Measurements from ENCODE around the gene KCNJ6.

DNA sequence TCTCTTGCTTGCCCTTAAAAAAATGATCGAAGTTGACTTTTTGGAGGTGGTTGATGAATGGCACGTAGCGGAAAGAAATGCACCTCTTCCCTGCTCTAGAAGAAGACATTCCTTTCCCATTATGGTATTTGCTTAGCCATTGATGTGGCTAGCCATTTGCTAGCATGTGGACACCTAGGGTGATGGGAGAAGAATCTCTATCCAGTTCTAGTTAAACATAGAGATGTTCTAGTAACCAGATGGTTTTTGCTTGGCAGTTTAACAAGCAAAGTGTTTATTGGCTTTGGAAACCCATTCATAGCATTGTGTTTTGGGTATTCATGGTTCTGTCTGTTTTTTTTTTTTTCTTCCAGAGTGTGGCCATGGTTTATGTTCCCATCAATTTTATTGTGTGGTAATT is 78.9 kb downstream of the KCNJ6 start:
- TF ChIP-seq POLR2A (IDR thresholded peaks at IDR 0.05; ENCODE audit: control extremely low read depth in 1 of 2, low read depth in 2 of 2, low read length in 2 of 2) (no peak), SIRT6 (IDR thresholded peaks at IDR 0.05; ENCODE audit: low read length) (no peak), CEBPB (IDR thresholded peaks at IDR 0.05; ENCODE audit: low read depth, low read length) (no peak), MAFK (IDR thresholded peaks at IDR 0.05; ENCODE audit: low read depth, low read length) (no peak)
- TF ChIP-seq, protein P1, sequence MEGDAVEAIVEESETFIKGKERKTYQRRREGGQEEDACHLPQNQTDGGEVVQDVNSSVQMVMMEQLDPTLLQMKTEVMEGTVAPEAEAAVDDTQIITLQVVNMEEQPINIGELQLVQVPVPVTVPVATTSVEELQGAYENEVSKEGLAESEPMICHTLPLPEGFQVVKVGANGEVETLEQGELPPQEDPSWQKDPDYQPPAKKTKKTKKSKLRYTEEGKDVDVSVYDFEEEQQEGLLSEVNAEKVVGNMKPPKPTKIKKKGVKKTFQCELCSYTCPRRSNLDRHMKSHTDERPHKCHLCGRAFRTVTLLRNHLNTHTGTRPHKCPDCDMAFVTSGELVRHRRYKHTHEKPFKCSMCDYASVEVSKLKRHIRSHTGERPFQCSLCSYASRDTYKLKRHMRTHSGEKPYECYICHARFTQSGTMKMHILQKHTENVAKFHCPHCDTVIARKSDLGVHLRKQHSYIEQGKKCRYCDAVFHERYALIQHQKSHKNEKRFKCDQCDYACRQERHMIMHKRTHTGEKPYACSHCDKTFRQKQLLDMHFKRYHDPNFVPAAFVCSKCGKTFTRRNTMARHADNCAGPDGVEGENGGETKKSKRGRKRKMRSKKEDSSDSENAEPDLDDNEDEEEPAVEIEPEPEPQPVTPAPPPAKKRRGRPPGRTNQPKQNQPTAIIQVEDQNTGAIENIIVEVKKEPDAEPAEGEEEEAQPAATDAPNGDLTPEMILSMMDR (IDR thresholded peaks at IDR 0.05; ENCODE audit: control extremely low read depth in 1 of 3, insufficient read depth in 1 of 3, low read depth in 1 of 3, low read length in 3 of 3): no peak
